NCI-H1930 (cell line): Measurements from ENCODE around the gene HLA-A.

ENCODE experiments used
- DNase-seq, 2 experiments: peaks; one replicate each; lab custom pipeline; 2025; lab: John Stamatoyannopoulos, UW

HLA-A gene

DNA sequence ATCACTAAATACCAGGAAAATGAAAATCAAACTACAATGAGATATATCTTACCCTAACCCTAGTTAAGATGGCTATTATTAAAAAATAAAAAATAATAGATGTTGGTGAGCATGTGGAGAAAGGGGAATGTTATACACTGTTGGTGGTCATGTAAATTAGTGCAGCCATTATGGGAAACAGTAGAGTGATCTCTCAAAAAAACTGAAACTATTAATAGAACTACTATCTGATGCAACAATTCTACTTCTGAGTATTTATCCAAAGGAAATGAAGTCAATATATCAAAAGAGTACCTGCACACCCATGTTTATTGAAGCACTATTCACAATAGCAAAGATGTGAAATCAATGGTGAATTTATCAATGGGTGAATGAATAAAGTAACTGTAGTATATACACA, 48.6 kb downstream of the HLA-A start:
- no peak for DNase-seq

DNA sequence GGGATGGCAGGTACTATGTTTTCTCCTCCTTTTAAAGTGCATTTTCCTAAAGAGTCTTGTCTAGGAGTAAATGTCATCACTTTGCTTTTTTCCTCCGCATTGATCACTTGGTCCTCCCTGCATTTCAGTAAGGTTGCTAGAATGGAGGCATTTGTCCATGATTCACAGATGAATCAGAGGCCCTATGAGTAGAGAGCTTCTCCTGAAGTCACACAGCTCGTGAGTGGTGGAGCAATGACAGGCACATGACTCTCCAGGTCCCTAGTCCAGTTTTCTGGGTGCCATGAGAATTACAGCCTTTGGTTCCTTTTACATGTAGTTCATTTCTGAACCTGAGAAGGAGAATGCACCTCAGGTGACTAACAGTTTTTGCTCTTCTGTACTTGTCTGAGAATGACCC, 50.5 kb downstream of the HLA-A start:
- DNase-seq, result no peak

- no peak for DNase-seq
These were observed 52.5 kb downstream of the HLA-A start for GRCh38 chr6:29994826-29995225.

- DNase-seq, result no peak
These were observed 53.0 kb downstream of the HLA-A start for GRCh38 chr6:29995340-29995777.
